HS-5 (cell line): ENCODE measurements around the gene BAIAP2L1.
"Not testable (repeated sequence)": the region's sequence is repeated elsewhere in the genome, so short reads cannot be mapped to it uniquely, and the experiment has no call there.

ENCODE experiments used
- DNase-seq: peaks from one replicate; pipeline ENCODE4 v3.0.0-alpha.2; 2012; ENCODE audit warnings: low read depth

Gene BAIAP2L1

DNA sequence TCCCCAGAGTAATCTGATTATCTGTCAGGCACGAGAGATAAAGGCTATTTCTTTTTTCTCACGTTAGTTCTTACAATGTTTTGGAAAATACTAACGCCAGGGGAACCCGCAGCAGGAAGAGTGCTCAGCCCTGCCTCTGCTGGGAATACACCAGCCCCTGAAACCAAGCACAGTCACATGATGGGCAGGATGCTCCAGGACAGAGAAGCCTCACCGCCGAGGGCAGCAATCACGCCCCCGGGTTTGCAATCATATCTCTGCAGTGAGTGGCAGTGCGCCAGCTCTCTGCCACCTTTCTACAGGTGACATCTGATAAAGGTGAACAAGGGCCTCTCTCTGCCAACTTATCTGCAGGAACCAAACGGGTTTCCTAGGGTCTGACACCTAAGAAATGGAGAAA is 79.6 kb downstream of the BAIAP2L1 start:
- no peak for DNase-seq

DNA sequence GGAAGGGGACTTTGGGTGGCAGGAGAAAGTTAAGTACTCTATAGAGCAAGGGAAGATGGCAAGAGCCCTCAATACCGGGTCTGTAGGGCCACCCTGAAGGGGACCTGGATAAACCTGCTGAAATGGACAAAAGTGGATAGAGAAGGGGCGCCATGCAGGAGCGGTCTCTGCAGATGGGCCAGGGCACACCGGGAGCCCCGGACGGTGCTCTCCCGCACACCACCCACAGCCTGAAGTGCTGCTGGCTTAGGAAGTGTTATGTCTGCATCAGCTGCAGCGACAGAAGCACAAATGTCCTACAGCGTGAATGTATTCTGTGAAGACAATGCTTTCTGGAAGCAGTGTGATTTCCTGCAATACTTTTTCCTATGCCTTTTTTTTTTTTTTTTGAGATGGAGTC is 81.7 kb downstream of the BAIAP2L1 start:
- DNase-seq, result no peak

GRCh38 chr7:98317366-98318040 is 83.4 kb downstream of the BAIAP2L1 start:
- no peak for DNase-seq

DNA sequence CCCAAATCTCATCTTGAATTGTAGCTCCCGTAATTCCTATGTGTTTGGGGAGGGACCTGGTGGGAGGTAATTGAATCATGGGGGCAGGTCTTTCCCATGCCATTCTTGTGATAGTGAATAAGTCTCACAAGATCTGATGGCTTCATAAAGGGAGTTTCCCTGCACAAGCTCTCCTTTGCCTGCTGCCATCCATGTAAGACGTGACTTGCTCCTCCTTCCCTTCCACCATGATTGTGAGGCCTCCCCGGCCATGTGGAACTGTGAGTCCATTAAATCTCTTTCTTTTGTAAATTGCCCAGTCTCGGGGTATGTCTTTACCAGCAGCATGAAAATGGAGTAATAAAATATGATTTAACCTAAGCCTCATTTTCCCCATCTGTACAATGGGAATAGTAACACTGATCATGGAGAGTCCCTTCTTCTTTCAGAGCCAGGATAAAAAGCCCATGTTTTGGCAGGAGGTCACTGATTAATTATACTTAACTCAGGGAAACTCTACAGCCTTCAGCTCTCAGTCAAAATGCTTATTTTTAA is 84.8 kb downstream of the BAIAP2L1 start:
- DNase-seq, result not testable (repeated sequence)

GRCh38 chr7:98315318-98315993 is 85.4 kb downstream of the BAIAP2L1 start:
- no peak for DNase-seq

DNA sequence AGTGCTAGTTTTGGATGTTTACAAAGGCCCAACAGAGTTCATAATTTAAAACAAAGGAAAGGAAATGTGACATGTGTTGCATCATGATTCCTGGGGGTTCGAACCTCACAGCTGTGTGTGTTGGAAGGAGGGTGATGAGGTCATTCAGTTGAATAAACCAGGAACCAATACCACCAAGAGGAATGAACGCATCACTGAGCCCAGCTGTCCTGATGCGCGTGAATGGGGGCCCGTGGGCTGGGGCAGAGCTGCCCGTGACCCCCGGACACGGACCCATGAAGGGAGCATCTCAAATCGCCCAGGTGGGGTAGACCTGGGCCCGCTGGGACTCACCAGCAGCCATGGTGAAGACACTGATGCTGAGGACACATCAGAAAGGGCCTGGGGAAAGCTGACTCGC is 86.4 kb downstream of the BAIAP2L1 start:
- DNase-seq, result no peak

- DNase-seq, result no peak
Measured at GRCh38 chr7:98312201-98312600, 88.7 kb downstream of the BAIAP2L1 start.

DNA sequence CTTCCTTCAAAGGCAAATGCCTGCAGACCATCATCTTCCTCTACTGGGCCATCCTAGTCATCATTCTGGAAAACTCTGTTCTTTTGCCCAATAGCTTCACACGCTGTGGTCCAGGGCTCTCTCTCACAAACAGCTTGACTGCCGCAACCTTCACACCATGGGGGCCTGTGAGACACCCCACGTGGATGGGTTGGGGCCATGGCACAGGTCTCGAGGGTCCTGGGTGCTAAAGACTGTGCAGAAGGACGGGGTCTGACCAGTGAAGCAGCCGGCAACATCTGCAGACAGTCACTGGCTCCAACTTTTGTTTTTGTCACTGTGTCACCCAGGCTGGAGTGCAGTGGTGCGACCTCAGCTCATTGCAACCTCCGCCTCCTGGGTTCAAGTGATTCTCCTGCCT is 91.3 kb downstream of the BAIAP2L1 start:
- no peak for DNase-seq

GRCh38 chr7:98307971-98308466 is 92.9 kb downstream of the BAIAP2L1 start:
- no peak for DNase-seq

GRCh38 chr7:98305951-98306535 is 94.8 kb downstream of the BAIAP2L1 start:
- no peak for DNase-seq

DNA sequence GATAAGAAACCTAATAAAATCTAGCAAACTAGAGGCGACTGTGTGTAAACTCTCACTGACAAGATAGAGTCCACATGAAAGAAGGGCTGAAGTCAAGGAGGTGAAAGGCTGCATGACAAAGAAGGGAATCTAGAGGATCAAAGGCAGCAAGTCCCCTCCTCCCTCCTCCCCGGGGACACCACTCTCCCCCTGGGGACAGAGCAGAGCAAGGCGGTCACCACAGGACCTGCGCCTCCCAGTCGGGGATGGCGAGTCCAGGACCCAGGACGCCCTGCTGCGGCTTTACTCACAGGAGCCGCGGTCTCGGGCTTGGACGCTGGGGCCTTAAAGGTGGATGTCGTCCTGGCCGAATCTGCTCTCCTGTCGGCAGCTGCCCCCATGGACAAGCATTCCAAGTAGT is 97.0 kb downstream of the BAIAP2L1 start:
- DNase-seq, result no peak

DNA sequence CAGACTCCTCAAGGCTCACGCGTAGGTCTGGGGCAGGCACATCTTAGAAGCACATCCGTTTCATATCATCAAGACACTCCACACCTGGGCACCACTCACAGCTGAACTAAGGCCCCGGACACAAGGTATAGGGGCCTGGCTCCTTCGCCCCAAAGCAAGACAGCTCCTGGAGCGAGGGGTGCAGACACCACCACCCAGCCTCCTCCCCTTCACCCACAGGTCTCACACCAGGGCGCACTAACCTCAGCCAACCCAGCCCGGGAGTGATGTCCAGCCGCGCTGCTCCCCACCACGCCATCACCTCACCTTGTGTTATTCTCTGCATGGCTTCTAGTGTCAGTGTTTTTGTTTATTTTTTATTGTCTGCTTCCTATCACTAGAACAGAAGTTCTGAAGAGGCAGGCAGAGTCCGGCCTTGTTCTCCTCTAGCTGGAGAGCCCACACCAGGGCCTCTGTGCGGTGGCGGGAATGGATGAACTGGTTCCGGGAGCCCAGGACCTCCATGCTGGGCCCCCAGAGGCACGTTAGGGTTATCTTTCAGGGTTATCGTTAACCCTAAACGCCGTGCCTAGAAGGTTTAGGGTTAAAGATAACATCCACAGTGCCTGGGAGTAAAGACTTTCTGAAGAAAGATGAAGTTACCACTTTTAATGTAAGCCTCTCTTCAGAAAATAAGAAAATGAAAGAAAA is 97.6 kb downstream of the BAIAP2L1 start:
- no peak for DNase-seq

GRCh38 chr7:98301693-98302470 is 99.0 kb downstream of the BAIAP2L1 start:
- DNase-seq, result no peak

DNA sequence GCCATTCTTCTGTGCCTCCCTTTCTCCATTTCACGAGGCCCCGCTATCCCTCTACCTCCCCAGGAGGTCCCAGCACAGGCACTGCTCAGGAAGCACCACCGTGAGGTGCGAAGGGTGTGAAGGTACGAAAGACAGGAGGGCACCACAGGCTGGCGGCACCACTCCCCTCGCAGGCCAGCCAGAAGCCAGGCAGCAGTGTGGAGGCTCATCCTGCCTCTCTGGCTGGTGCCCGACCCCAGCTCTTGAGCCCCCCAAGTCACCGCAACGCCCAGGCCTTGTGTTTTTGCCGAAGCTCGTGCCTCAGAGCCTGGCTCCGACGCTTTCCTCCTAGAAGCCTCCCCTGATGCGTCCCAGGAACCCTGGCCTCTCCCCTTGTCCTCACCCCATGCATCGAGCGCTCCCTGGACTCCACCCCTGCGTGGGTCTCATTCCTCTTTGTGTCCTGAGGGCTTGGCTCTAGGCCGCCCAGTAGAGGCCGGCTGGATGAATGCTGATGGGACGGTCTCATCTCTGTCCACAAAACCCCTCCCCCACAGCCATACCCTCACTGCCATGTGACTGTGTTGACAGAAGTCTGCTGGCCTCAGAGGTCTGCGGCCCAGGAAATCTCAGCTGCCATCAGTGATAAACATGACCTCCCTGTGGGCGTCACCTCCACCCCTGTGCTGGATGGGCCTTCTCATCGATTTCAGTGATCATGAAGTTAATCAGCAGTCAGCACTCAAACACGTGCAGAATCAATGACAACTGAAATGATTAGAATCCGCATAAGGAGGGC is 100.1 kb downstream of the BAIAP2L1 start:
- no peak for DNase-seq

GRCh38 chr7:98297626-98298286 is 103.1 kb downstream of the BAIAP2L1 start:
- no peak for DNase-seq

GRCh38 chr7:98296833-98297232 is 104.1 kb downstream of the BAIAP2L1 start:
- DNase-seq, result no peak

DNA sequence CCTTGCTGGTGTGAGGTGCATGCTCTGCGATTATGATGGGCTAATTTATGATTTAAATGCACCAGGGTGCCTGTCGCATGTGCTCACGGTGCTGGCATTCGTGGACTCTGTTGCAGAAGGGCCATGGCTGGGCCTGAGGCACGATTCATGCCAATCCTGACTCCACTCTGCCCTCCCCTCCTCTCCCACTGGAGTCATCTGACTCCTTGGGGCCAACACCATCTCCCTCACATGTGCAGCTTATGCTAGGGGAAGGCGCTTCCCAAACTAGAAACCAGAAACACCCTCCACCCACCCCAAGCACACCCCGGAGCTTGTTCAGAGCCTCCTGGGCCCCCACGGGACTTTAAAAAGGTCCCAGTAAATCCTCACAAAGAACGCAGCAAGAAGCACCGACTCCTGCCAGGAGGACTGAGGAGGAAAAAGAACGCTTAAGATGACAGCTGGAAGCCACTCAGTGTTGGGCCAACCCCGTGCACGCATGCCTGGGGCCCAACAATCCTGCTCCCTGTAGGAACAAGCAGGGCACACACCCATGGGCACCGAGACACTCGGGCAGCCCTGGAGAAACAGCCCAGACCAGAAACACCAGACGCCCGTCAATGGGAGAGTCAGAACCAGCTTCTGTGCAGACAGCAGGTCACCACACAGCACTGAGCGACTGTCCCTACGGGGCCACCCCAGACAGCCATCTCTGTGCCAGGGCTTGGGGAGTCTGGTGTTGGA is 105.3 kb downstream of the BAIAP2L1 start:
- DNase-seq, result no peak

- no peak for DNase-seq
Measured at GRCh38 chr7:98294798-98295382, 106.0 kb downstream of the BAIAP2L1 start.

GRCh38 chr7:98294326-98294725 is 106.6 kb downstream of the BAIAP2L1 start:
- no peak for DNase-seq
